H1 (cell line): Measurements from ENCODE around the gene HSPBAP1. TPM values are rescaled to one million over a fixed set of nuclear protein-coding genes. Genes with fewer than 3 reads are reported as not detected.

Source experiments
- CTCF ChIA-PET: fragments of 300-600 bp; sonication (Branson Sonifier 250); formaldehyde crosslinking; loops from one replicate; lab custom pipeline; 2021; ENCODE audit not compliant: partially characterized antibody; lab: Charles Lee
- POLR2A ChIA-PET: fragments of 300-600 bp; sonication (Branson Sonifier 250); formaldehyde crosslinking; loops from one replicate; lab custom pipeline; 2021; ENCODE audit warnings: inconsistent platforms; ENCODE audit not compliant: partially characterized antibody; lab: Charles Lee
- DNase-seq, 2 experiments: peaks; one replicate each; pipeline versions ENCODE4 v3.0.0 to v3.0.0-alpha.2; 2010 to 2022; ENCODE audit warnings: low spot score in 2 of 2, low read depth in 1 of 2, mixed read lengths in 1 of 2
- FAIRE-seq: peaks from 2 replicates; lab custom pipeline; 2011; peaks lifted over from hg19 to GRCh38; lab: Jason Lieb, UNC
- H2AFZ ChIP-seq: 2 replicates; pipeline ENCODE4 v1.8.1; 2012; ENCODE audit warnings: low read length, inconsistent platforms
- H2AK5ac ChIP-seq: 2 replicates; pipeline ENCODE4 v1.6.1; 2013; ENCODE audit warnings: low read depth, low read length
- H2BK120ac ChIP-seq: replicated peaks from 2 replicates; pipeline ENCODE3; 2013; ENCODE audit warnings: low read depth, low read length, inconsistent platforms
- H2BK12ac ChIP-seq: 2 replicates; pipeline ENCODE4 v1.6.1; 2013; ENCODE audit warnings: low read depth, low read length
- H2BK15ac ChIP-seq: 2 replicates; pipeline ENCODE4 v1.6.1; 2013; ENCODE audit warnings: low read length
- H2BK20ac ChIP-seq: 2 replicates; pipeline ENCODE4 v1.6.1; 2013; ENCODE audit warnings: low read length
- H2BK5ac ChIP-seq: 2 replicates; pipeline ENCODE4 v1.6.1; 2013; ENCODE audit warnings: low read depth, low read length
- H3K14ac ChIP-seq: 2 replicates; pipeline ENCODE4 v1.6.1; 2013; ENCODE audit warnings: inconsistent platforms; ENCODE audit not compliant: insufficient read length
- H3K18ac ChIP-seq: 2 replicates; pipeline ENCODE4 v1.6.1; 2013; ENCODE audit warnings: low read length; ENCODE audit errors: extremely low read depth
- H3K23ac ChIP-seq: 2 replicates; pipeline ENCODE4 v1.6.1; 2013; ENCODE audit warnings: inconsistent platforms; ENCODE audit not compliant: insufficient read length
- H3K23me2 ChIP-seq: 2 replicates; pipeline ENCODE4 v1.6.1; 2013; ENCODE audit warnings: low read depth, low read length
- H3K27ac ChIP-seq: 2 replicates; pipeline ENCODE4 v1.6.1; 2011; ENCODE audit warnings: low read depth, low read length, inconsistent platforms
- H3K27me3 ChIP-seq, 4 experiments: replicated peaks in 1 of 4; 1 replicate in 1 of 4; 2 replicates in 3 of 4; pipeline versions ENCODE4 v1.6.1 to v1.8.1; 2011 to 2013; ENCODE audit warnings: low read length in 3 of 4, mild to moderate bottlenecking in 3 of 4, inconsistent platforms in 2 of 4, mixed read lengths in 2 of 4, moderate library complexity in 1 of 4; ENCODE audit not compliant: control insufficient read depth in 3 of 4, insufficient read depth in 3 of 4; ENCODE audit errors: extremely low read depth in 1 of 4
- H3K36me3 ChIP-seq, 4 experiments: 2 replicates each; pipeline versions ENCODE4 v1.6.1 to v1.8.1; 2011 to 2013; ENCODE audit warnings: mild to moderate bottlenecking in 4 of 4, low read length in 3 of 4, moderate library complexity in 2 of 4, control low read depth in 1 of 4, inconsistent platforms in 1 of 4; ENCODE audit not compliant: insufficient read depth in 4 of 4, control insufficient read depth in 2 of 4
- H3K4ac ChIP-seq: replicated peaks from 2 replicates; pipeline ENCODE3; 2013; ENCODE audit warnings: low read length, low read depth, mixed read lengths, inconsistent platforms; ENCODE audit not compliant: insufficient read length
- H3K4me1 ChIP-seq, 4 experiments: replicated peaks in 1 of 4; 1 replicate in 1 of 4; 2 replicates in 3 of 4; pipeline versions ENCODE4 v1.6.1 to v1.8.1; 2011 to 2013; ENCODE audit warnings: low read length in 3 of 4, inconsistent platforms in 2 of 4, mixed read lengths in 1 of 4; ENCODE audit not compliant: insufficient read depth in 4 of 4, control insufficient read depth in 3 of 4
- H3K4me2 ChIP-seq, 2 experiments: 2 replicates each; pipeline versions ENCODE4 v1.6.1 to v1.8.1; 2011 to 2013; ENCODE audit warnings: low read depth in 2 of 2, low read length in 2 of 2, control low read depth in 1 of 2, inconsistent platforms in 1 of 2, mild to moderate bottlenecking in 1 of 2; ENCODE audit not compliant: insufficient read depth in 1 of 2
- H3K4me3 ChIP-seq, 4 experiments: fragments of 200-600, 300-600 bp in 1 of 4; sonication (generic), shearing (Covaris generic), sonication (Bioruptor Twin) in 1 of 4; 2 replicates each; pipeline versions ENCODE4 v1.5.1 to v1.8.1; 2011 to 2016; ENCODE audit warnings: low read length in 4 of 4, low read depth in 3 of 4, control low read depth in 2 of 4, inconsistent platforms in 2 of 4, mild to moderate bottlenecking in 2 of 4, mixed read lengths in 1 of 4, moderate library complexity in 1 of 4; ENCODE audit not compliant: insufficient read depth in 2 of 4; ENCODE audit errors: extremely low read depth in 1 of 4
- H3K56ac ChIP-seq: replicated peaks from 2 replicates; pipeline ENCODE3; 2013; ENCODE audit warnings: low read depth, mild to moderate bottlenecking, mixed read lengths, low read length, inconsistent platforms; ENCODE audit not compliant: insufficient read length
- H3K79me1 ChIP-seq: 2 replicates; pipeline ENCODE4 v1.6.1; 2013; ENCODE audit warnings: low read depth, low read length, control low read depth
- H3K79me2 ChIP-seq, 2 experiments: 2 replicates each; pipeline versions ENCODE4 v1.6.1 to v1.8.1; 2012 to 2013; ENCODE audit warnings: low read length in 2 of 2, mild to moderate bottlenecking in 2 of 2, inconsistent platforms in 1 of 2; ENCODE audit not compliant: insufficient read depth in 2 of 2, control insufficient read depth in 1 of 2
- H3K9ac ChIP-seq, 4 experiments: replicated peaks in 1 of 4; 1 replicate in 1 of 4; 2 replicates in 3 of 4; pipeline versions ENCODE4 v1.6.1 to v1.8.1; 2011 to 2013; ENCODE audit warnings: low read depth in 3 of 4, low read length in 3 of 4, control low read depth in 2 of 4, mild to moderate bottlenecking in 2 of 4, moderate library complexity in 2 of 4, inconsistent platforms in 1 of 4; ENCODE audit errors: extremely low read depth in 1 of 4
- H3K9me3 ChIP-seq, 2 experiments: 2 replicates each; pipeline versions ENCODE4 v1.6.1 to v1.8.1; 2012 to 2013; ENCODE audit warnings: mild to moderate bottlenecking in 2 of 2, moderate library complexity in 2 of 2, control low read depth in 1 of 2, inconsistent platforms in 1 of 2, low read depth in 1 of 2, low read length in 1 of 2, mixed read lengths in 1 of 2; ENCODE audit not compliant: insufficient read depth in 2 of 2
- H4K20me1 ChIP-seq, 2 experiments: replicated peaks in 1 of 2; 2 replicates each; pipeline versions ENCODE3 to v1.8.1; 2011 to 2013; ENCODE audit warnings: inconsistent platforms in 2 of 2, low read length in 2 of 2, mild to moderate bottlenecking in 1 of 2; ENCODE audit not compliant: insufficient read depth in 2 of 2, control insufficient read depth in 1 of 2
- H4K5ac ChIP-seq: 2 replicates; pipeline ENCODE4 v1.6.1; 2013; ENCODE audit warnings: low read length, low read depth, mixed read lengths, inconsistent platforms; ENCODE audit not compliant: insufficient read length
- H4K8ac ChIP-seq: 2 replicates; pipeline ENCODE4 v1.8.0; 2013; ENCODE audit warnings: mild to moderate bottlenecking, moderate library complexity, low read length, inconsistent platforms; ENCODE audit not compliant: insufficient read depth; ENCODE audit errors: extremely low read depth
- H4K91ac ChIP-seq: replicated peaks from 2 replicates; pipeline ENCODE3; 2013; ENCODE audit warnings: low read length, mixed read lengths, inconsistent platforms; ENCODE audit not compliant: insufficient read length
- RNF2 ChIP-seq: fragments of 200-900, 300-1000 bp; sonication (generic); IDR thresholded peaks from 2 replicates; pipeline ENCODE4 v1.7.1; 2016; ENCODE audit warnings: borderline replicate concordance, low read depth, mild to moderate bottlenecking, antibody characterized with exemption, low read length; ENCODE audit not compliant: poor library complexity, severe bottlenecking; ENCODE audit errors: missing control alignments
- WGBS, 2 experiments: shearing (Covaris generic) in 1 of 2; methylation state at CpG; one replicate each; pipeline versions ENCODE4 v1.1.6 to v1.1.7; 2013 to 2015; ENCODE audit warnings: low lambda C conversion rate in 2 of 2, mixed read lengths in 2 of 2, inconsistent platforms in 1 of 2, low coverage in 1 of 2, missing lambda C conversion rate in 1 of 2; ENCODE audit not compliant: insufficient replicate concordance in 2 of 2, insufficient coverage in 1 of 2, insufficient read length in 1 of 2; ENCODE audit errors: extremely low coverage in 1 of 2, missing lambda C conversion rate in 1 of 2; 5-methylcytosine and 5-hydroxymethylcytosine counted together
- polyA plus RNA-seq, 7 experiments: library from polyadenylated mRNA; depleted of rRNA in 3 of 7; stranded (reverse) in 5 of 7; unstranded in 2 of 7; fragments of >200 nt in 5 of 7; fragments of 200-250 nt in 2 of 7; gene quantifications; 1 replicate in 5 of 7; 2 replicates in 1 of 7; 4 replicates in 1 of 7; pipeline versions ENCODE4 v1.2.1 to v1.2.3, GENCODE V29; 2011 to 2013; ENCODE audit warnings: missing spikeins in 2 of 7, mixed read lengths in 2 of 7
- total RNA-seq: library from RNA; stranded (reverse); fragmentation: NEBNext Ultra II Directional; extraction: Animal tissue kit (Norgen Biotek cat#: 25700); gene quantifications from 2 replicates; pipeline ENCODE4 v1.2.1, GENCODE V29; 2021

The HSPBAP1 gene
- total and polyA plus RNA-seq, 2 of the 8 experiments (the other 6 are each of a cell fraction or from before 2014, with no cell fraction given) = 7.5 to 8.3 TPM

DNA sequence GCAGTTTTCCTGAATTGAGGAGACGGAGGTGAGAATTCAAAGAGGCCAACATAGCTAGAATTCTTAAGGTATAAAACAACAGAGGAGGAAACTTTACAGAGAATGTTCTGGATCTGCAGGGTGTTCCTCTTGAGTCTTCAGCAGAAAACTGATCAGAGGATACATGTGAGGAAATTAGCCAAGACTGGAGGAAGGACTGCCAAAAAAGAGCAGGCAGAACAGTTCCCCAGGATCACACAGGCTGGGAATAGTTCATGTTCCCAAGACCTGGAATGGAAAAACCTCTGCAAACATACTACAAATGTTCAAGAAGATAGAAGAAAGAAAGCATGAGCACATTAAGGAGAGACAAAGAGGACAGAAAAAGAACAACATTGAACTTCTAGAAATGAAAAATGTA, 8.7 kb upstream of the HSPBAP1 start:
- CTCF ChIA-PET = interaction anchor here (1.1 kb wide), 1 partner anchor 32 kb away, joined by 3 read pairs; no protein-coding TSS in a partner anchor
- H3K4me2 ChIP-seq = no peak overlapping the region
- H2AFZ ChIP-seq = no peak overlapping the region
- no peak overlapping the region for H3K14ac ChIP-seq
- H4K91ac ChIP-seq = no peak overlapping the region
- H2BK20ac ChIP-seq = no peak overlapping the region
- no peaks in the 10 kb centered on the region for H3K27me3 ChIP-seq
- no peak overlapping the region for H3K56ac ChIP-seq
- no peak overlapping the region for H3K4ac ChIP-seq
- TF ChIP-seq RNF2 = no peak
- no peaks in the 10 kb centered on the region for H3K9me3 ChIP-seq
- H3K23ac ChIP-seq = no peak overlapping the region
- H3K23me2 ChIP-seq = no peaks in the 10 kb centered on the region
- H3K79me1 ChIP-seq = no peaks in the 10 kb centered on the region
- no peak for FAIRE-seq
- no peak overlapping the region for H3K9ac ChIP-seq
- no peak overlapping the region for H2AK5ac ChIP-seq
- H3K79me2 ChIP-seq = no peaks in the 10 kb centered on the region
- no peak overlapping the region for H3K18ac ChIP-seq
- H4K5ac ChIP-seq = no peak overlapping the region
- no peak overlapping the region for H2BK5ac ChIP-seq
- H2BK12ac ChIP-seq = no peak overlapping the region
- no peak overlapping the region for H4K8ac ChIP-seq
- WGBS, 2 experiments = 90% methylated on average over 1 of the region's 1 CpG; no CpG with 5 or more reads in 1 of the 2 experiments
- no peaks in the 10 kb centered on the region for H4K20me1 ChIP-seq
- no peak overlapping the region for H2BK120ac ChIP-seq
- no peaks in the 10 kb centered on the region for H3K4me1 ChIP-seq
- no peak overlapping the region for H2BK15ac ChIP-seq
- H3K36me3 ChIP-seq = no peaks in the 10 kb centered on the region
- DNase-seq = no peak
- no peak overlapping the region for H3K4me3 ChIP-seq
- H3K27ac ChIP-seq = no peak overlapping the region
- POLR2A ChIA-PET = interaction anchor here (2.9 kb wide), 1 partner anchor 9 kb away, joined by 7 read pairs; the partner anchor contains the start of gene HSPBAP1
